Colonic mucosa (tissue), 4 donors: ENCODE measurements around the gene LYZL6. TPM values are rescaled to one million over a fixed set of nuclear protein-coding genes. Genes with fewer than 3 reads are reported as not detected.

ENCODE experiments used
- DNase-seq: peaks from one replicate; pipeline ENCODE4 v3.0.0-alpha.2; 2020
- H3K27ac ChIP-seq: fragments of 200-600 bp; one replicate; pipeline ENCODE4 v1.8.0; 2021
- H3K27me3 ChIP-seq: fragments of 200-600 bp; one replicate; pipeline ENCODE4 v1.8.0; 2021
- H3K36me3 ChIP-seq: fragments of 200-600 bp; one replicate; pipeline ENCODE4 v1.8.0; 2021
- H3K4me1 ChIP-seq: fragments of 200-600 bp; one replicate; pipeline ENCODE4 v1.8.0; 2021; ENCODE audit warnings: mild to moderate bottlenecking
- H3K4me3 ChIP-seq: fragments of 200-600 bp; one replicate; pipeline ENCODE4 v1.8.0; 2021
- H3K9ac ChIP-seq, 2 donors: one replicate each; pipeline ENCODE4 v1.7.0; 2013; ENCODE audit warnings: control low read depth in 2 of 2, low read depth in 2 of 2, low read length in 2 of 2
- H3K9me3 ChIP-seq: fragments of 200-600 bp; one replicate; pipeline ENCODE4 v1.8.0; 2021
- intact Hi-C: fragments of 100-400 bp; cut with DNase I; formaldehyde crosslinking; loops from one replicate; pipeline ENCODE4 v1.14.1; 2022
- total RNA-seq, 2 donors: library from RNA; stranded (reverse); fragmentation: NEBNext Ultra II Directional in 1 of 2; extraction: Animal tissue kit (Norgen Biotek cat#: 25700) in 1 of 2; gene quantifications; one replicate each; pipeline ENCODE4 v1.2.1, GENCODE V29; 2021
- TF ChIP-seq, protein P1 (sequence below): fragments of 200-600 bp; IDR thresholded peaks from one replicate; pipeline ENCODE4 v1.8.0; 2022; ENCODE audit warnings: antibody characterized with exemption, mild to moderate bottlenecking
- donor health status: healthy.
- donor health status: DM: no; HTN: no; CAD: no.
- donor health status: DM: no; HTN: no; CAD: no.

Gene LYZL6
- total RNA-seq, 2 donors from 2014 or later: not detected

DNA sequence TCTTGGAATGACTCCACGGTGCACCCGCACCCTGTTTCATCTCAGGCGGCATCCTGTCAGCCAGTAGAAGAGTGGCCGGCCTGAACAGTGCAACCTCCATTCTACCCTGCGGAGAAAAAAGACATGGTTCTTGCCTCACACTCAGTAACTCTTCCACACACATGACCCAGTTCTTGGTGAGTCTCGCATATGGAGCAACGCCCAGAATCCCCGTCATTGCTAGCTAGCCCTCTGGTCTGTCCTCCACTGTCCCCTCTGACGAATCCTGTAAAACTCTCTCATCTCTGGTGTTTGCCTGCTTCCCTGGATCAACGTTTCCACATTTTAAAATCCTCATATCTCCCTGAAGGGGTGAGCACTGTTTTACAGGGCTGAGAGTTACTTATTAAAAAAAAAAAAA is 8.8 kb downstream of the LYZL6 start:
- no peak overlapping the region for H3K27ac ChIP-seq
- H3K4me1 ChIP-seq: no peaks in the 10 kb centered on the region
- no peak overlapping the region for H3K9ac ChIP-seq
- no peak for DNase-seq
- no peaks in the 10 kb centered on the region for H3K36me3 ChIP-seq
- no peak overlapping the region for H3K4me3 ChIP-seq
- H3K9me3 ChIP-seq: no peaks in the 10 kb centered on the region
- intact Hi-C loops: no loop called here
- H3K27me3 ChIP-seq: no peaks in the 10 kb centered on the region
- TF ChIP-seq, protein P1, sequence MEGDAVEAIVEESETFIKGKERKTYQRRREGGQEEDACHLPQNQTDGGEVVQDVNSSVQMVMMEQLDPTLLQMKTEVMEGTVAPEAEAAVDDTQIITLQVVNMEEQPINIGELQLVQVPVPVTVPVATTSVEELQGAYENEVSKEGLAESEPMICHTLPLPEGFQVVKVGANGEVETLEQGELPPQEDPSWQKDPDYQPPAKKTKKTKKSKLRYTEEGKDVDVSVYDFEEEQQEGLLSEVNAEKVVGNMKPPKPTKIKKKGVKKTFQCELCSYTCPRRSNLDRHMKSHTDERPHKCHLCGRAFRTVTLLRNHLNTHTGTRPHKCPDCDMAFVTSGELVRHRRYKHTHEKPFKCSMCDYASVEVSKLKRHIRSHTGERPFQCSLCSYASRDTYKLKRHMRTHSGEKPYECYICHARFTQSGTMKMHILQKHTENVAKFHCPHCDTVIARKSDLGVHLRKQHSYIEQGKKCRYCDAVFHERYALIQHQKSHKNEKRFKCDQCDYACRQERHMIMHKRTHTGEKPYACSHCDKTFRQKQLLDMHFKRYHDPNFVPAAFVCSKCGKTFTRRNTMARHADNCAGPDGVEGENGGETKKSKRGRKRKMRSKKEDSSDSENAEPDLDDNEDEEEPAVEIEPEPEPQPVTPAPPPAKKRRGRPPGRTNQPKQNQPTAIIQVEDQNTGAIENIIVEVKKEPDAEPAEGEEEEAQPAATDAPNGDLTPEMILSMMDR: no peak

DNA sequence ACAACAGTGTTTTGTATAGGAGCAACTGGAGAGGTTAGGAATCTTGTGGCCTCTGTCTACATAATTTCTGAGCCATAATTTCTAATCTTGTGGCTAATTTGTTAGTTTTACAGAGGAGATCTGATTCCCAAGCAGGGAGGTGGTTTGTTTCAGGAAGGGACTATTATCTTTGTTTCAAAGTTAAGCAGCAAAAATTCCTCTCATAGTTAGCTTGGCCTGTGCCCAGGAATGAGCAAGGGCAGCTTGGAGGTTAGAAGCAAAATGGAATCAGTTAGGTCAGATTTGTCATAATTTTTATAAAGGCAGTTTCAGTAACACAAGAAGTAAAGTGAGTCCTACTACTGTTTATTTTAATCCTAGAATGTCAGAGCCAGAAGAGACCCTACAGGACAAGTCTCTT is 10.9 kb downstream of the LYZL6 start:
- TF ChIP-seq, protein P1: no peak
- H3K9me3 ChIP-seq: no peaks in the 10 kb centered on the region
- no peaks in the 10 kb centered on the region for H3K27me3 ChIP-seq
- no peaks in the 10 kb centered on the region for H3K4me1 ChIP-seq
- no peak overlapping the region for H3K27ac ChIP-seq
- H3K9ac ChIP-seq: no peak overlapping the region
- intact Hi-C loops: no loop called here
- H3K36me3 ChIP-seq: no peaks in the 10 kb centered on the region
- DNase-seq: no peak
- no peak overlapping the region for H3K4me3 ChIP-seq

DNA sequence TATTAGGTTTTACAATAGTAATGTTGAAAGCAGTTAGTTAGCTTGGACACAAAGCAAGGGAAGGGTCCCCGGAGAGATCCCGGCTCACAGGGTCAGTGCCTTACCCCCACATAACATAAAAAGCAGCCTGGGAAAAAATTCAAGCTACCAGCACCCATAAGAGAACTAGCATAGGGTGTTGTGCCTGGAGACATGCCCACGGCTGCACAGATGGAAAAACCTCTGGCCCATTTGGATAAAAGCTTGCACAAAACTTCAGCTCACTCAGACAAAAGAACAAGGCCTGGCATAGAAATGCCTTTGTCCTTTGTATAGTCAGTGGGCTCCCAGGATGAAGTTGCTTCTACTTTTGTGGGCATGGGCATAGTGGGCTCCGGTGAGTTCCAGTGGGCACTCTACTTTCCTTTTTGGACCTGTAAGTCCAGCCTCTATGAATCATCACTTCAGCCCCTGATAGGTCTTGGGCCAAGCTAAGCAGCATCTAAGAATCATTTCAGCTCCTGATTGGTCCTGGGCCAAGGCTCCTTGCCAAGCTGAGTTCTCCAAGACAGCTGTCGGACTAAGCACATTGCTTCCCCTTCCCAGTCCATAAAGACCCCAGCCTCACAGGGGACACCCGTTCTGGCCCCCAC is 11.6 kb downstream of the LYZL6 start:
- Histone ChIP-seq H3K27me3 (no peaks in the 10 kb centered on the region), H3K9me3 (no peaks in the 10 kb centered on the region), H3K4me1 (no peaks in the 10 kb centered on the region), H3K27ac (no peak overlapping the region), H3K9ac (no peak overlapping the region), H3K4me3 (no peak overlapping the region), H3K36me3 (no peaks in the 10 kb centered on the region)
- no peak for DNase-seq
- TF ChIP-seq, protein P1: no peak
- intact Hi-C loops: no loop called here

DNA sequence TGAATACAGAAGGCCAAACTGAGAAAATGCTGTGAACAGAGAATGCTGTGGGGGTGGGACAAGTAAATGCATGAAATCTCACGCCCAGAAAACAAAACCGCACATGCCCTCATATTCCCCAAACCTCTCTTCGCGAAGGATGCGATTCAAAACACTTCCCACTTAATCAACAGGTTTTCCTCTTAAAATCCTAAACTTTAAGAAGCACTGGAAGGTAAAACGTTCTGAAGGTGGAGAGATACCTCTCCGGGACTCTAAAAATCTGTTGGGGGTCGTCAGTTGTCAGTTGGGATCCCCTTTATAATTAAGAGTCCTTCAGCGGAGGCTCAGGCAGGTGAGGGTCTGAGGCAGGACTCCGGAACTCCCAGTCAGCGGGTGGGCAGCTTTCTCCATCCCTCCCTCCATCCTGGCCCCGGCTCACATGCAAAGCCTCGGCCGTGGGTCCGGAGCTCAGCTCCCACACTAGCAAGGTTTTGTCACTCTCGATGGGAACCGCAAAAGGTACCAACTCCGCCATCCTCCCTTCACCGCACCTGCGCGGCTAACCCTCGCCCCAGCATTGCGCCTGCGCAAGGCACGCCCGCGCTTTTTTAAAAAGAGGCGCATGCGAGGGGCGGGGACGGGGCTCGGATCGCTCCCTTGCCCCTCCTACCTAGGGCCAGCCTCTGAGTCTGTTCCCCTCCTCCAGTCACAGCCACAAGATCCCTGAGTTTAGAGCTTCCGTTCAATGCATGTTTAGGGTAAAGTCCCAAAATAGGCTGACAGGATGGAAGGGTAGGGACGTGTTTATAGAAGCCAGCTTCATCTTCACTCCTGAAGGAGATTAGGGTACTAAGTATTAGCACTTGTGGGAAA is 13.1 kb downstream of the LYZL6 start, which contains the start of gene RDM1:
Gene RDM1, minus strand, starts transcription at position 563 of the 855 bp plus-strand sequence. Its CDS starts 46 bp downstream, at position 517.
- Histone ChIP-seq H3K4me3 (peak within 1 kb of the TSS; percentile 38), H3K27me3 (no peaks in the 10 kb centered on the region), H3K9ac (peak within 1 kb of the TSS; percentile 21 to 35), H3K27ac (no peak within 1 kb of the TSS), H3K9me3 (no peaks in the 10 kb centered on the region), H3K36me3 (no peaks in the 10 kb centered on the region), H3K4me1 (no peaks in the 10 kb centered on the region)
- peak; percentile 88 for DNase-seq
- TF ChIP-seq, protein P1: no peak
- intact Hi-C loops: no loop called here

DNA sequence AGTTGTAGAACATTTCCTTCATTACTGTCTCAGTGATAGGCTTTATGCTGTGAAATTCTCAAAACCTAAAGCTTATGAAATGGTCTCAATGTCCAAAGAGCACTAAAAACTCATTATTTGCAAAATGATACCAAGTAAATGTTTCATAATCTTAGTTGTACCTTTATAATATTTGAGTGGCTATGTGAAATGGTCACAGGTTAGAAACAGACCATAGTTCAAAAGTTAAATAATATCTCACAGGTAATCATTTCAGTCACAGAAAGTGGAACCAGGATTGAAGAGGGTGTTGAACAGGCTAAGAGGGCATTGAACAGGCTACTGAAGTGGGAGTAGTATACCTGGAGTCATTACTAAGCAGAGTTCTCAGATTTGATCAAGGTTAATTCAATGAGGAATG is 15.8 kb downstream of the LYZL6 start:
- H3K27me3 ChIP-seq: no peaks in the 10 kb centered on the region
- H3K9me3 ChIP-seq: no peaks in the 10 kb centered on the region
- TF ChIP-seq, protein P1: no peak
- no peaks in the 10 kb centered on the region for H3K36me3 ChIP-seq
- DNase-seq: no peak
- no peak overlapping the region for H3K9ac ChIP-seq
- H3K4me3 ChIP-seq: no peak overlapping the region
- H3K27ac ChIP-seq: no peak overlapping the region
- H3K4me1 ChIP-seq: no peaks in the 10 kb centered on the region
- intact Hi-C loops: no loop called here
